PC-9 (cell line): ENCODE data around the gene SMCR8. TPM values are rescaled to one million over a fixed set of nuclear protein-coding genes. Genes with fewer than 3 reads are reported as not detected.

Experiments used
- BruUV-seq: library from RNA; stranded (reverse); fragments of 400-500 nt; replicated peaks from 2 replicates; lab custom pipeline; 2021; lab: Mats Ljungman, UMichigan
- CTCF ChIA-PET: fragments of 300-600 bp; sonication (Branson Sonifier 250); formaldehyde crosslinking; loops from one replicate; lab custom pipeline; 2022; ENCODE audit warnings: antibody characterized with exemption; lab: Charles Lee
- POLR2A ChIA-PET: fragments of 300-600 bp; sonication (Branson Sonifier 250); formaldehyde crosslinking; loops from one replicate; lab custom pipeline; 2022; ENCODE audit warnings: antibody characterized with exemption; ENCODE audit not compliant: unreplicated experiment; lab: Charles Lee
- DNase-seq, 2 experiments: peaks; one replicate each; pipeline versions ENCODE4 v3.0.0 to v3.0.0-alpha.2; 2015 to 2022; ENCODE audit warnings: mixed read lengths in 1 of 2
- H2AFZ ChIP-seq: fragments of 200-600 bp; sonication (generic); 2 replicates; pipeline ENCODE4 v1.8.1; 2017; ENCODE audit warnings: antibody characterized with exemption
- H3F3A ChIP-seq: fragments of 200-600 bp; sonication (generic); 2 replicates; pipeline ENCODE4 v1.8.1; 2017; ENCODE audit warnings: antibody characterized with exemption, mild to moderate bottlenecking, low read depth; ENCODE audit not compliant: insufficient read depth
- H3K27ac ChIP-seq: fragments of 200-600 bp; sonication (generic); 2 replicates; pipeline ENCODE4 v1.6.1; 2016; ENCODE audit warnings: mixed run types
- H3K27me3 ChIP-seq: fragments of 200-600 bp; sonication (generic); 2 replicates; pipeline ENCODE4 v1.6.1; 2016; ENCODE audit warnings: low read depth, mixed run types; ENCODE audit not compliant: insufficient read depth
- H3K36me3 ChIP-seq: fragments of 200-600 bp; sonication (generic); 2 replicates; pipeline ENCODE4 v1.6.1; 2016; ENCODE audit warnings: low read depth, mixed run types
- H3K4me1 ChIP-seq: fragments of 200-600 bp; sonication (generic); replicated peaks from 2 replicates; pipeline ENCODE4 v1.6.1; 2016; ENCODE audit warnings: mixed run types; ENCODE audit not compliant: insufficient read depth
- H3K4me2 ChIP-seq: fragments of 200-600 bp; sonication (generic); 2 replicates; pipeline ENCODE4 v1.6.1; 2017; ENCODE audit warnings: mixed run types
- H3K4me3 ChIP-seq: fragments of 200-600 bp; sonication (generic); 2 replicates; pipeline ENCODE4 v1.6.1; 2016; ENCODE audit warnings: mixed run types
- H3K79me2 ChIP-seq: fragments of 200-600 bp; sonication (generic); 2 replicates; pipeline ENCODE4 v1.6.1; 2017; ENCODE audit warnings: low read depth, mixed run types
- H3K9me2 ChIP-seq: fragments of 200-600 bp; sonication (generic); 2 replicates; pipeline ENCODE4 v1.8.1; 2017; ENCODE audit warnings: mild to moderate bottlenecking; ENCODE audit not compliant: insufficient read depth
- H3K9me3 ChIP-seq: fragments of 200-600 bp; sonication (generic); 2 replicates; pipeline ENCODE4 v1.8.1; 2016; ENCODE audit warnings: low read depth; ENCODE audit not compliant: insufficient read depth
- H4K20me1 ChIP-seq: fragments of 200-600 bp; sonication (generic); 2 replicates; pipeline ENCODE4 v1.8.1; 2017; ENCODE audit not compliant: insufficient read depth
- EZH2 ChIP-seq: fragments of 200-600 bp; sonication (generic); IDR thresholded peaks from 2 replicates; pipeline ENCODE4 v1.8.0; 2017; ENCODE audit warnings: antibody characterized with exemption, low read depth
- intact Hi-C: fragments of 100-400 bp; cut with micrococcal nuclease; formaldehyde crosslinking; loops from one replicate; pipeline ENCODE4 v1.10.0; 2022; ENCODE audit not compliant: unreplicated experiment
- total RNA-seq: library from RNA; stranded (reverse); gene quantifications from 2 replicates; pipeline ENCODE4 v1.2.3, GENCODE V29; 2021
- TF ChIP-seq, protein P1 (sequence below): fragments of 200-600 bp; sonication (generic); conservative IDR thresholded peaks from 2 replicates; pipeline ENCODE4 v1.6.1; 2017; ENCODE audit warnings: mixed run types, antibody characterized with exemption, mild to moderate bottlenecking, moderate library complexity

The SMCR8 gene
- total RNA-seq, 1 experiment from 2014 or later, result 23.8 TPM

DNA sequence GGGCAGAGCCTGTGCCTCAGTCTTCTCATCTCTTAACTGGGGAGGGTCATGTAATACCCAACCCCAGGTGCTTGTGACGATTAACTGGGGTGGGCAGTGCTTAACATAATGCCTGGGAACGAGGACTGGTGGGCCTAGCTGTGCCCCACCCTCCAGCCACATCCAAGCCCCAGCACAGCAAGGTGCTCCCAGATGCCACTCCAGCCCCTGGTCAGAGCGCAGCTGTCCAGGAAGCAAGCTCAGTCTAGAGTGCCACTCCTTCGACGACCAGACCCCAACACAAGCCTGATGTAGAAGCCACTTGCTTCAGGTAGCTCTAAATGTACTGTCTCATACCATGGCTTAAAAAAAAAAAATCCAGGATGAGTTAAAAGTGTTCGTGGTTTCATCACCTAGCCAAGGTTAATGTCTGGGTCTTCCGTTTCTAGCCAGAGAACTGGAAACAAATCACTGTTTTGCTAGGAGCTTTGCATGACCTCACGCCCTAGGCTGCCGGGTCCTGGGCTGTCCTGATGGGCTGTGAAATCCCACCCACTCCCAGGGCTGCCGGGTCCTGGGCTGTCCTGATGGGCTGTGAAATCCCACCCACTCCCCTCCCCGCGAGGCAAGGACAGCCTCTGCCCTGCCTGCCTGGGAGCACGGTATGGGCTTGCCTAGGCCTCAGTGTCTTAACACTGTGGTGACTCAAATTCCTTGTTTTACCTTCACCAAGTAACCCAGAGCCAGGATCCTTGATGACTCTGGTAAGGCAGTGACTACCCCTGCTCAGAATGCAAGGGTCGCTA is 47.0 kb upstream of the SMCR8 start:
- H3K4me2 ChIP-seq, result no peak overlapping the region
- no peaks in the 10 kb centered on the region for H3K9me3 ChIP-seq
- no peaks in the 10 kb centered on the region for H3K27me3 ChIP-seq
- no peak overlapping the region for H2AFZ ChIP-seq
- peak overlapping the region; percentile 60 for H3K27ac ChIP-seq
- TF ChIP-seq, protein P1, sequence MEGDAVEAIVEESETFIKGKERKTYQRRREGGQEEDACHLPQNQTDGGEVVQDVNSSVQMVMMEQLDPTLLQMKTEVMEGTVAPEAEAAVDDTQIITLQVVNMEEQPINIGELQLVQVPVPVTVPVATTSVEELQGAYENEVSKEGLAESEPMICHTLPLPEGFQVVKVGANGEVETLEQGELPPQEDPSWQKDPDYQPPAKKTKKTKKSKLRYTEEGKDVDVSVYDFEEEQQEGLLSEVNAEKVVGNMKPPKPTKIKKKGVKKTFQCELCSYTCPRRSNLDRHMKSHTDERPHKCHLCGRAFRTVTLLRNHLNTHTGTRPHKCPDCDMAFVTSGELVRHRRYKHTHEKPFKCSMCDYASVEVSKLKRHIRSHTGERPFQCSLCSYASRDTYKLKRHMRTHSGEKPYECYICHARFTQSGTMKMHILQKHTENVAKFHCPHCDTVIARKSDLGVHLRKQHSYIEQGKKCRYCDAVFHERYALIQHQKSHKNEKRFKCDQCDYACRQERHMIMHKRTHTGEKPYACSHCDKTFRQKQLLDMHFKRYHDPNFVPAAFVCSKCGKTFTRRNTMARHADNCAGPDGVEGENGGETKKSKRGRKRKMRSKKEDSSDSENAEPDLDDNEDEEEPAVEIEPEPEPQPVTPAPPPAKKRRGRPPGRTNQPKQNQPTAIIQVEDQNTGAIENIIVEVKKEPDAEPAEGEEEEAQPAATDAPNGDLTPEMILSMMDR, result no peak
- no peak for TF ChIP-seq EZH2
- peaks cover 6% of the 10 kb centered on the region; the same call in 1 of the 2 replicates for H3K79me2 ChIP-seq
- intact Hi-C loops, result no loop called here
- H3K4me3 ChIP-seq, result no peak overlapping the region
- peaks cover 15% of the 10 kb centered on the region; the same call in 1 of the 2 replicates for H3K4me1 ChIP-seq
- BruUV-seq, result no TSS peak
- ChIA-PET POLR2A (interaction anchor here (0.6 to 0.7 kb wide), 4 partner anchors 13 to 694 kb away, joined by 4 to 15 read pairs (median 7); no protein-coding TSS in a partner anchor), CTCF (interaction anchor here (0.7 kb wide), 1 partner anchor 26 kb away, joined by 5 read pairs; no protein-coding TSS in a partner anchor)
- H3K36me3 ChIP-seq, result no peaks in the 10 kb centered on the region
- peaks cover 41% of the 10 kb centered on the region for H3F3A ChIP-seq
- peak in 1 of 2 experiments; percentile 54 for DNase-seq
- no peaks in the 10 kb centered on the region for H3K9me2 ChIP-seq
- 0 out of 2 replicates have a peak, but pooled peaks cover 3% of the 10 kb centered on the region for H4K20me1 ChIP-seq

DNA sequence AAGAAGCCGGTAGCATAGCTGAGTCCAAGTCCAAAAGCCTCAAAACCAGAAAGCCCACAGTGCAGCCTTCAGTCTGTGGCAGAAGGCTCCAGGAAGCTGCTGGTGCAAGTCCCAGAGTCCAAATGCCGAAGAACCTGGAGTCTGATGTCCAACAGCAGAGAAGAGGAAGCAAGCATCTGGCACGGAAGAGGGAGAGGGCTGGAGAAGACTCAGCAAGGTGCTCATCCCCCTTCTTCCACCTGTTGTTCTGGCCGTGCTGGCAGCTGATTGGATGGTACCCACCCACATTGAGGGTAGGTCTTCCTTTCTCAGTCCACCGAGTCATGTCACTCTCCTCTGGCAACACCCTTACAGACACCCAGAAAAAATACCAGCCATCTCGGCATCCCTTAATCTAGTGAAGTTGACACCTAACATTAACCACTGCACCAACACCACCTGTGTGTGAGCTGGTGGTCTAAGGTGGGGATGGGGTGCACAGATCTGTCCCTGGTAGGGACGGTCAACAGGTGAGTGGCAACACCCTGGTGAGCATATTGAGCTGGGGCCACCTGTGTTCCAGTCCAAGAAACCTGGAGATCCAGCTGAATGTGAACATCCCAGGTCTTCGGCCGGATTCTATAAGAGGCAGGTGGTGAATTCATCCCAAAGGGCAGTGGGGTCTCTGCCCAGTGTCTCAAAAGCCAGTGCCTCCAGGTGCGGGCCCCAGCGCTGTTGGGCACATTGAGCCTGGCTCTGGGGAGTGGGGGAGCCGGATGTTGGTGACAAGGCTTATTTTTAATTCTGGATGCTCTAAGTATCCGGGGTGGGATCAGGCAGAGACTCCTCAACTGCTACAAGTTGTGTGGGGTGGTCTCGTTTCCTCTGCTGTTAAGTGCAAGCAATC is 44.8 kb upstream of the SMCR8 start:
- ChIA-PET CTCF (no interaction called here), POLR2A (no interaction called here)
- TF ChIP-seq, protein P1, result no peak
- no peak for TF ChIP-seq EZH2
- no peaks in the 10 kb centered on the region for H3K9me2 ChIP-seq
- peaks cover 15% of the 10 kb centered on the region; the same call in 1 of the 2 replicates for H3K4me1 ChIP-seq
- H3K27ac ChIP-seq, result no peak overlapping the region
- no TSS peak for BruUV-seq
- H3K79me2 ChIP-seq, result no peaks in the 10 kb centered on the region
- H3K4me2 ChIP-seq, result no peak overlapping the region
- intact Hi-C loops, result no loop called here
- DNase-seq, result no peak
- no peaks in the 10 kb centered on the region for H3K36me3 ChIP-seq
- no peaks in the 10 kb centered on the region for H4K20me1 ChIP-seq
- no peak overlapping the region for H2AFZ ChIP-seq
- H3K27me3 ChIP-seq, result no peaks in the 10 kb centered on the region
- no peak overlapping the region for H3K4me3 ChIP-seq
- peaks cover 41% of the 10 kb centered on the region for H3F3A ChIP-seq
- H3K9me3 ChIP-seq, result no peaks in the 10 kb centered on the region

DNA sequence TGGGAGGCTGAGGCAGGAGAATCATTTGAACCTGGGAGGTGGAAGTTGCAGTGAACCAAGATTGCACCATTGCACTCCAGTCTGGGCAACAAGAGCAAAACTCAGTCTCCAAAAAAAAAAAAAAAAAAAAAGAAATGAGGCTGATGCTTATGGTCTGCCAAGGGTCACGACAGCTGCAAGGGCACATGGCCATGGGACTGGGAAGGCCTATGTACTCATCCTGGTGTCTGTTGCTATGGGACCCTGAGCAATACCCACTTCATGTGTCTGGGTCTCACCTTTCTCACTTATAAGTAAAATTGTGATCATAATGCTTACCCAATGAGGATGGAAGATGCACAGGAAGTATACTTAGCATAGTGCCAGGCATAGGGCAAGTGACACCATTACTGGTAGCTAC is 38.0 kb upstream of the SMCR8 start:
- H3K79me2 ChIP-seq, result no peaks in the 10 kb centered on the region
- TF ChIP-seq, protein P1, result no peak
- TF ChIP-seq EZH2, result no peak
- no TSS peak for BruUV-seq
- H2AFZ ChIP-seq, result no peak overlapping the region
- no peak overlapping the region for H3K4me3 ChIP-seq
- no peaks in the 10 kb centered on the region for H3K27me3 ChIP-seq
- ChIA-PET POLR2A (interaction anchor here (0.6 kb wide), 1 partner anchor 24 kb away, joined by 5 read pairs; no protein-coding TSS in a partner anchor), CTCF (no interaction called here)
- H3K27ac ChIP-seq, result no peak overlapping the region
- no peaks in the 10 kb centered on the region for H3K9me2 ChIP-seq
- H4K20me1 ChIP-seq, result no peaks in the 10 kb centered on the region
- no peak for DNase-seq
- peaks cover 10% of the 10 kb centered on the region; the same call in 1 of the 2 replicates for H3F3A ChIP-seq
- intact Hi-C loops, result no loop called here
- H3K4me1 ChIP-seq, result no peaks in the 10 kb centered on the region
- H3K36me3 ChIP-seq, result no peaks in the 10 kb centered on the region
- H3K4me2 ChIP-seq, result no peak overlapping the region
- H3K9me3 ChIP-seq, result no peaks in the 10 kb centered on the region
